SK-MEL-5 (cell line): ENCODE data around the gene KCNT2. TPM values are rescaled to one million over a fixed set of nuclear protein-coding genes. Genes with fewer than 3 reads are reported as not detected.

ENCODE experiments used
- DNase-seq: peaks from one replicate; pipeline ENCODE4 v3.0.0-alpha.2; 2016; ENCODE audit warnings: low read depth, low spot score
- in situ Hi-C: cut with HindIII; loops from 2 replicates; pipeline ENCODE4 v1.10.0; 2016; ENCODE audit warnings: low sequenced_read_pairs, high pct_unique_total_duplicates, low pct_unique_long_range_greater_than_20kb
- total RNA-seq: library from RNA; depleted of rRNA; stranded (reverse); fragments of >200 nt; shearing (Covaris generic); gene quantifications from 2 replicates; pipeline ENCODE4 v1.2.3, GENCODE V29; 2014

KCNT2 gene
- total RNA-seq, 1 experiment from 2014 or later: not detected

GRCh38 chr1:196433000-196433399 is 175.2 kb downstream of the KCNT2 start:
- in situ Hi-C loops: no loop called here

GRCh38 chr1:196427976-196428734 is 180.1 kb downstream of the KCNT2 start:
- in situ Hi-C loops: no loop called here
- DNase-seq: no peak

More at GRCh38 chr1:196433000-196433399, 175.2 kb downstream of the KCNT2 start:
- DNase-seq: no peak

DNA sequence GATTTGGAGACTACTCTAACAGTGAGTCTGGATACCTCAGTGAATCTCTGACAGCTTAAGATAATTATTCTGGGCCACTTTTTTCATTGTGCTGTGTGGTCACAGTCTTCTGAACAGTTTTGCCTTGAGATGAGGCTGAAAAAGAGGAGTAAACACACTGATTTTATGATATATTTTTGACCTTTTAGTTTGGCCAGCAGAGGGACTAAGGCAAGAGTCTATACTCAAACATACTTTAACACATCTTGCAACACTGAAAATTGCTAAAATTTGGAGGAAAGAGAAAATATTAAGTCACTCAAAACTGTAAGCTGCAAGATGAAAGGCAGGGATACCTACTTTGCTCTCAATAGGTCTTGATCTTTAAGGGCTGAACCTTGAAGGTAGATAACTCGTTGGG is 182.7 kb downstream of the KCNT2 start:
- in situ Hi-C loops: no loop called here
- DNase-seq: no peak

- DNase-seq: no peak
- in situ Hi-C loops: no loop called here
Measured at GRCh38 chr1:196423612-196424011, 184.6 kb downstream of the KCNT2 start.

- DNase-seq: no peak
- in situ Hi-C loops: no loop called here
Measured at GRCh38 chr1:196418772-196419171, 189.5 kb downstream of the KCNT2 start.

- DNase-seq: no peak
- in situ Hi-C loops: no loop called here
Measured at GRCh38 chr1:196415978-196416377, 192.3 kb downstream of the KCNT2 start.

- DNase-seq: no peak
- in situ Hi-C loops: no loop called here
Measured at GRCh38 chr1:196412326-196412725, 195.9 kb downstream of the KCNT2 start.

DNA sequence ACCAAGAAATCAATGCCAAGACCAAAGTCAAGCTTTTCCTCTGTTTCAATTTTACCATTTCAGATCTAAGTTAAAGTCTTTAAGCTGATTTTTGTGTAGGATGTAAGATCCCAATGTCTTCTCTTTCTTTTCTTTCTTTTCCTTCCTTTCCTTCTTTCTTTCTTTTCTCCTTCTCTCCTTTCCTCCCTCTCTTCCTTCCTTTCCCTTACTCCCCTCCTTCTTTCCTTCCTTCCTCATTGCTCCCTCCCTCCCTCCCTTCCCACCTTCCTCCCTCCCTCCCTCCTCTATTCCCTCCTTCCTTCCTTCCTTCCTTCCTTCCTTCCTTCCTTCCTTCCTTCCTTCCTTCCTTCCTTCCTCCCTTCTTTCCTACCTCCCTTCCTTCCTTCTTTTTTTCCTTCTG is 197.5 kb downstream of the KCNT2 start:
- no peak for DNase-seq
- in situ Hi-C loops: no loop called here

DNA sequence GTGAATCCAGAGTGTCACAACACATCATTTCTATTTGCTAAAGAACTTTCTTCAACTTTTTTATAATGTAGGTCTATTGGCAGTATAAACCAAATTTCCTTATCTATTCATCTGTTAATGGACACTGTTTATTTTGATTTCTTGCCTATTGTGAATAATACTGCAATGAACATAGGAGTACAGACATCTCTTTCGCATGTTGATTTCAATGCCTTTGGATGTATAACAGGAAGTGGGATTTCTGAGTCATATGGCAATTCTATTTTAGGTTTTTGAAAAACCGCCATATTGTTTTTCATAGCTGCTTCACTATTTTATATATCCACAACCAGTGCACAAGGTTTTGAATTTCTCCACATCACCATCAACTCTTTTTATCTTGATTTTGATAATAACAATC is 198.7 kb downstream of the KCNT2 start:
- DNase-seq: no peak
- in situ Hi-C loops: no loop called here

DNA sequence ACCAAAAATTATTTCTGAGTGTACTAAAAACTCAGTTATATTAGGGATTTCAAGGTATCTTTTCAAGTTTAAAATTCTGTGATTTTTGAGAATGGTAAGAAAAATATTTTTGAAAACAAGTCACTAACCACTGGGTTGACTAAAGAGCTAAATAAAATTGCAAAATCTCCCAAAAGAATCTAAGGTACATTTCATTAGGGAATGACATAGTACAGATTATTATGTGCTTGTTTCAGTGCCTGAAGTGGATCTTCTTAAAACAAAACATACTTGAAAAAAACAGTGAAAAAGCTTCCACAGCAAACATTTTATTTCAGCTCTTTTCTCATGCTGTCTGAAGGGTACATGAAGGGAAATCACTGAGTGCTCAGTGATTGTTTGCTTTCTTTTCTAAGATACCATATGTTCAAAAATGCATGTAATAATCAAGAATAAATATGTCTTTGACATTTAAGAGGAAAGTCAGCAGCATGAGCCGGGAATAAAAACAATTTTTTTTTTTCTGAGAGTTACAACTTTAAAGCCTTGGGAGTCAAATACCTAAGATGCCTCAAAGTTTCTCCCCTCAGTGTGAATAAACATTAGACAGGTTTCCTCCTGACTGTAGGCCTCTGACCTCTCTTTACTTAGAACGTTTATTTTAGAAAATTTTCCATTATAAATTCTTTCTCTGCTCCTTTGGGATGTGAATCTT is 200.7 kb downstream of the KCNT2 start:
- in situ Hi-C loops: no loop called here
- no peak for DNase-seq

DNA sequence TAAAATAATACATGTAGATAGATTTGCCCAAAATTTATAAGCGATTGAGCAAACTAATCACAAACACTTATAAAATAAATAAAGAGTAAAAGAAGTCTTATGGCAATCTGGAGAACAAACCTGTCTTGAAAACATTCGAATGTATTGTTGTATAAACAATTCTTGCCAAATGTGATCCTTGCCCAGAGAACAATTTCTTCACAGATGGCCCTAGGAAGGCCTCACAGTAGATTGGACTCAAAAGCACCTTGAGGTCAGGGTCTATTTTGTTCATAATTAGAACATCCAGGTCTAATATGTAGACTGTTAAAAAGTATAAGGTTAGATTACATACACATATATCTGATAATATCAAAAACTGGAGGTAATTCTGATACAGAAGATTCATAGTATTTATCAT is 202.4 kb downstream of the KCNT2 start:
- in situ Hi-C loops: no loop called here
- DNase-seq: no peak

- no peak for DNase-seq
- in situ Hi-C loops: no loop called here
Measured at GRCh38 chr1:196403803-196404690, 204.2 kb downstream of the KCNT2 start.

GRCh38 chr1:196401891-196402290 is 206.3 kb downstream of the KCNT2 start:
- DNase-seq: no peak
- in situ Hi-C loops: no loop called here

DNA sequence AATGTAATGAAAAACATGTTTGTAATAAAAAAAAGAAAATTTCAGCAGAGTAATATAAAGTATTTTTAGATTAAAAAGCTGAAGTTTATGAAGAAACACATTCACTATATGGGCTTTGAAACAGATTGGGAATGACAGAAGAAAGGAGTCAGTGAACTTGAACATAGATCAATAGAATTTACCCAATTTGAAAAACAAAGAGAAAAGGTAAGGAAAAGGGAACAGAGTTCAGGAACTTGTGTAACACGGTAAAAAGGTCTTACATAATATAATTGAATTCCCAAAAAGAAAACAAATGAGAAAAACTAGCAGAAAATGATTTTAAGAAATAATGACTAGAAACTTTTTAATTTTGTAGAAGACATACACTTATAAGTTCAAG is 206.8 kb downstream of the KCNT2 start:
- no peak for DNase-seq
- in situ Hi-C loops: no loop called here

- in situ Hi-C loops: no loop called here
- DNase-seq: no peak
Measured at GRCh38 chr1:196400478-196401451, 207.5 kb downstream of the KCNT2 start.

DNA sequence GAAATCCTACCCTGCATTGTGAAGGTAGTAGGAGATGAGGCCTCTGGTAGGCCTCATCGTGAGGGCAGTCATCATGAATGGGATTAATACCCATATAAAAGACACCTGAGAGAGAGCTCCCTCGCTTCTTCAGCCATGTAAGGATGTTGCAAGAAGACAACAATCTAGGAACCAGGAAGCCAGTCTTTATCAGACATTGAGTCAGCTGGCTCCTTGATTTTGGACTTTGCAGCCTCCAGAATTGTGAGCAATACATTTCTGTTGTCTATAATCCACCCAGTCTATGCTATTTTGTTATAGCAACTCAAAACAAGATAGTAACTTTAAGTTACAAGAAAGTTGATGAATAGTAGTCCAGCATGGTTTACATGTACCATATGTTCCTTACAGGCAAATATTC is 208.5 kb downstream of the KCNT2 start:
- in situ Hi-C loops: no loop called here
- DNase-seq: no peak

GRCh38 chr1:196393742-196394141 is 214.5 kb downstream of the KCNT2 start:
- in situ Hi-C loops: no loop called here
- no peak for DNase-seq
